Fibroblast of lung (primary cell): Measurements from ENCODE around the gene THSD7A. TPM values are rescaled to one million over a fixed set of nuclear protein-coding genes. Genes with fewer than 3 reads are reported as not detected.

Source experiments
- DNase-seq, 2 donors: peaks; one replicate each; pipeline versions ENCODE4 v3.0.0 to v3.0.0-alpha.2; 2010; ENCODE audit warnings: low read depth in 2 of 2
- H2AFZ ChIP-seq: 2 replicates; pipeline ENCODE4 v1.5.1; 2012; ENCODE audit warnings: low read length, control low read depth, inconsistent platforms
- H3K27ac ChIP-seq: 2 replicates; pipeline ENCODE4 v1.5.1; 2011; ENCODE audit warnings: low read length, control low read depth; ENCODE audit not compliant: insufficient read depth
- H3K27me3 ChIP-seq: 2 replicates; pipeline ENCODE4 v1.5.1; 2011; ENCODE audit warnings: mild to moderate bottlenecking, low read length; ENCODE audit not compliant: control insufficient read depth, insufficient read depth
- H3K36me3 ChIP-seq: 2 replicates; pipeline ENCODE4 v1.5.1; 2011; ENCODE audit warnings: low read length; ENCODE audit not compliant: control insufficient read depth, insufficient read depth
- H3K4me1 ChIP-seq: 2 replicates; pipeline ENCODE4 v1.5.1; 2011; ENCODE audit warnings: low read length; ENCODE audit not compliant: control insufficient read depth, insufficient read depth; ENCODE audit errors: extremely low read depth
- H3K4me2 ChIP-seq: 2 replicates; pipeline ENCODE4 v1.5.1; 2011; ENCODE audit warnings: low read length, control low read depth; ENCODE audit not compliant: insufficient read depth; ENCODE audit errors: extremely low read depth
- H3K4me3 ChIP-seq, 4 experiments: fragments of 200-600 bp in 1 of 4; sonication (generic) in 1 of 4; replicated peaks in 1 of 4; 2 replicates each; pipeline ENCODE4 v1.5.1; 2011 to 2016; ENCODE audit warnings: low read length in 4 of 4, low read depth in 3 of 4, mild to moderate bottlenecking in 3 of 4, control low read depth in 2 of 4, inconsistent platforms in 1 of 4, mixed read lengths in 1 of 4; ENCODE audit not compliant: insufficient read depth in 1 of 4; ENCODE audit errors: control extremely low read depth in 1 of 4
- H3K79me2 ChIP-seq: 2 replicates; pipeline ENCODE4 v1.5.1; 2012; ENCODE audit warnings: mild to moderate bottlenecking, low read length, inconsistent platforms; ENCODE audit not compliant: control insufficient read depth, insufficient read depth
- H3K9ac ChIP-seq: 2 replicates; pipeline ENCODE4 v1.5.1; 2011; ENCODE audit warnings: mild to moderate bottlenecking, low read length, control low read depth; ENCODE audit not compliant: insufficient read depth
- H3K9me3 ChIP-seq: 2 replicates; pipeline ENCODE4 v1.5.1; 2012; ENCODE audit warnings: low read depth, low read length; ENCODE audit not compliant: control insufficient read depth, insufficient read depth
- H4K20me1 ChIP-seq: 2 replicates; pipeline ENCODE4 v1.5.1; 2011; ENCODE audit warnings: low read length; ENCODE audit not compliant: control insufficient read depth, insufficient read depth; ENCODE audit errors: extremely low read depth
- CTCF ChIP-seq, 2 donors: IDR thresholded peaks in 1 of 2; conservative IDR thresholded peaks in 1 of 2; 1 replicate in 1 of 2; 2 replicates in 1 of 2; pipeline ENCODE4 v1.5.1; 2011 to 2012; ENCODE audit warnings: low read length in 2 of 2, control low read depth in 1 of 2, inconsistent platforms in 1 of 2, low read depth in 1 of 2, mild to moderate bottlenecking in 1 of 2
- EZH2 ChIP-seq: IDR thresholded peaks from 2 replicates; pipeline ENCODE4 v1.5.1; 2012; ENCODE audit warnings: low read length, control low read depth, mild to moderate bottlenecking; ENCODE audit errors: missing control alignments
- polyA plus RNA-seq, 2 donors: library from polyadenylated mRNA; depleted of rRNA in 1 of 2; stranded (reverse) in 1 of 2; unstranded in 1 of 2; fragments of >200 nt; gene quantifications; 2 replicates each; pipeline ENCODE4 v1.2.1, GENCODE V29; 2011 to 2012; ENCODE audit warnings: missing spikeins in 1 of 2
- total RNA-seq: library from RNA; depleted of rRNA; stranded (reverse); fragments of >200 nt; gene quantifications from 2 replicates; pipeline ENCODE4 v1.2.1, GENCODE V29; 2014

The THSD7A gene
- total and polyA plus RNA-seq, 2 donors (not counting 1 experiment from before 2014, with no cell fraction given) = 0.02 to 0.83 TPM

GRCh38 chr7:11416641-11417458 lies 415.1 kb downstream of the THSD7A start:
- Histone ChIP-seq H4K20me1 (no peaks in the 10 kb centered on the region), H3K4me2 (no peak overlapping the region), H3K9me3 (no peaks in the 10 kb centered on the region), H3K79me2 (no peaks in the 10 kb centered on the region), H2AFZ (no peak overlapping the region), H3K4me3 (no peak overlapping the region), H3K9ac (no peak overlapping the region), H3K27me3 (no peaks in the 10 kb centered on the region), H3K4me1 (no peaks in the 10 kb centered on the region), H3K27ac (no peak overlapping the region), H3K36me3 (no peaks in the 10 kb centered on the region)
- DNase-seq = no peak
- no peak for TF ChIP-seq CTCF (conservative IDR thresholded peaks at IDR 0.05 in 1 of 2, IDR thresholded peaks at IDR 0.05 in 1 of 2; ENCODE audit: low read depth in 1 of 2, low read length in 2 of 2)
- no peak for TF ChIP-seq EZH2

GRCh38 chr7:11415101-11415500 lies 416.9 kb downstream of the THSD7A start:
- no peaks in the 10 kb centered on the region for H3K36me3 ChIP-seq
- H3K4me2 ChIP-seq = no peak overlapping the region
- H3K27me3 ChIP-seq = no peaks in the 10 kb centered on the region
- no peaks in the 10 kb centered on the region for H3K4me1 ChIP-seq
- no peaks in the 10 kb centered on the region for H3K9me3 ChIP-seq
- H3K9ac ChIP-seq = no peak overlapping the region
- no peak overlapping the region for H3K4me3 ChIP-seq
- H2AFZ ChIP-seq = no peak overlapping the region
- no peak for DNase-seq
- TF ChIP-seq EZH2 (no peak), CTCF (conservative IDR thresholded peaks at IDR 0.05 in 1 of 2, IDR thresholded peaks at IDR 0.05 in 1 of 2; ENCODE audit: low read depth in 1 of 2, low read length in 2 of 2) (no peak)
- no peaks in the 10 kb centered on the region for H4K20me1 ChIP-seq
- no peak overlapping the region for H3K27ac ChIP-seq
- no peaks in the 10 kb centered on the region for H3K79me2 ChIP-seq

- no peak overlapping the region for H3K27ac ChIP-seq
- no peaks in the 10 kb centered on the region for H3K4me1 ChIP-seq
- DNase-seq = no peak
- H3K9ac ChIP-seq = no peak overlapping the region
- H2AFZ ChIP-seq = no peak overlapping the region
- no peaks in the 10 kb centered on the region for H3K36me3 ChIP-seq
- no peak overlapping the region for H3K4me3 ChIP-seq
- TF ChIP-seq EZH2 (no peak), CTCF (conservative IDR thresholded peaks at IDR 0.05 in 1 of 2, IDR thresholded peaks at IDR 0.05 in 1 of 2; ENCODE audit: low read depth in 1 of 2, low read length in 2 of 2) (no peak)
- H3K9me3 ChIP-seq = no peaks in the 10 kb centered on the region
- no peaks in the 10 kb centered on the region for H3K79me2 ChIP-seq
- H3K4me2 ChIP-seq = no peak overlapping the region
- H3K27me3 ChIP-seq = no peaks in the 10 kb centered on the region
- no peaks in the 10 kb centered on the region for H4K20me1 ChIP-seq
These were observed 418.1 kb downstream of the THSD7A start for GRCh38 chr7:11413901-11414300.
